GM12864 (cell line): Measurements from ENCODE around the gene PRPS1.

ENCODE experiments used
- DNase-seq: peaks from one replicate; pipeline ENCODE4 v3.0.0-alpha.2; 2011; ENCODE audit warnings: low read depth
- H3K4me3 ChIP-seq: 2 replicates; pipeline ENCODE4 v1.5.1; 2011; ENCODE audit warnings: mild to moderate bottlenecking, low read depth, low read length, control low read depth
- CTCF ChIP-seq: IDR thresholded peaks from 2 replicates; pipeline ENCODE4 v1.5.1; 2011; ENCODE audit warnings: low read depth, mild to moderate bottlenecking, moderate library complexity, low read length, control low read depth, inconsistent platforms; ENCODE audit errors: missing control alignments

PRPS1 gene

GRCh38 chrX:107610667-107611066 lies 17.6 kb upstream of the PRPS1 start:
- no peak for TF ChIP-seq CTCF
- no peak for DNase-seq
- H3K4me3 ChIP-seq = no peak overlapping the region

- no peak for TF ChIP-seq CTCF
- no peak overlapping the region for H3K4me3 ChIP-seq
- no peak for DNase-seq
Measured at GRCh38 chrX:107619885-107620322, 8.4 kb upstream of the PRPS1 start.

GRCh38 chrX:107624893-107625292 lies 3.4 kb upstream of the PRPS1 start:
- DNase-seq = no peak
- TF ChIP-seq CTCF = no peak

GRCh38 chrX:107625739-107626138 lies 2.6 kb upstream of the PRPS1 start:
- no peak for TF ChIP-seq CTCF
- no peak for DNase-seq
- H3K4me3 ChIP-seq = no peak overlapping the region

More at GRCh38 chrX:107624893-107625292, 3.4 kb upstream of the PRPS1 start:
- no peak overlapping the region for H3K4me3 ChIP-seq

- TF ChIP-seq CTCF = no peak
- no peak overlapping the region for H3K4me3 ChIP-seq
- no peak for DNase-seq
Measured at GRCh38 chrX:107626481-107626880, 1.8 kb upstream of the PRPS1 start.

GRCh38 chrX:107626916-107627315 lies 1.4 kb upstream of the PRPS1 start:
- TF ChIP-seq CTCF = no peak
- no peak for DNase-seq
- H3K4me3 ChIP-seq = no peak overlapping the region

GRCh38 chrX:107628662-107629539 lies 591 bp downstream of the PRPS1 start:
- peak; percentile 19 for DNase-seq
- no peak for TF ChIP-seq CTCF
- peak overlapping the region; percentile 83 for H3K4me3 ChIP-seq
